ENCODE measurements around the gene ZNF75A. TPM values are rescaled to one million over a fixed set of nuclear protein-coding genes. Genes with fewer than 3 reads are reported as not detected.

Gene ZNF75A
- polyA plus RNA-seq, 2 of the 4 experiments (the other 2 are of a cell fraction), result 16.6 to 27.3 TPM

- CTCF ChIA-PET, result no interaction called here
- DNase-seq (ENCODE audit: low read depth in 1 of 2, low spot score in 1 of 2), result no peak
- FAIRE-seq, result no peak
- Histone ChIP-seq H3K9me3 (peaks cover 17% of the 10 kb centered on the region; the same call in 2 of the 3 replicates), H3K4me2 (no peak overlapping the region), H3K4me3 (no peak overlapping the region), H3K4me1 (no peaks in the 10 kb centered on the region), H3K27ac (no peak overlapping the region)
- no peak for TF ChIP-seq TFCP2L1 (CRISPR knock-in tag; IDR thresholded peaks at IDR 0.05)
- POLR2A ChIA-PET, result no interaction called here
- 14% methylated on average over 10 of the region's 10 CpGs for WGBS (ENCODE audit: missing lambda C conversion rate)
- no peak for ATAC-seq
Measured at GRCh38 chr16:3347586-3347985, 42.3 kb downstream of the ZNF75A start.

DNA sequence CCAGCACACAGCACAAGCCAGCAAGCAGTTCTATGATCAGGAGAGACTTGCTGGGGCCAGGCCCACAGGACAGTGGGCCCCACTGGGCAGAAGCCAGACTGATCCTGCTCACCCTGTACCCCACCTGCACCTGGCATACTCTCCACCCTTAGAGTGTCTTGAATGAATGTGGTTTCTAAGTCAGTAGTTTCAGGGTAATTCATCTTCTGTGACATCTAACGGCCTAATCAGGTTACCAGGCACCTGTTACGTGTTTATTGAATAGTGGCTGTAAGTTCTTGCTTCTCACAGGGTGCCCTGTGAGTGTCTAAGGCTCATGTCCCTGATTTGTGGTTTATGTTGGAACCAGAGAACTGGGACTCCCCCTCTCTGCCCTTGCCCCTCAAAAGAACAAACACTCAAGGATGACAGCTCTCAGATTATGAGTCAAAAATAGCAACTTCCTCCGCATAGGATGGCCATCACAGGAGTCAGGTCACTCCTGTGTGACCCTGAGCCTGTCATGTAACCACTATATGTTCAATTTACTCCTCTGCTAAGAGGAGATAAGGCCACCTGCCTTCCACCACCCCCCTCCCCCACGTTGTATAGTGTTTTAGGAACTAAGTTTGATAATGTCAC is 43.4 kb downstream of the ZNF75A start:
- Histone ChIP-seq H3K4me2 (no peak overlapping the region), H3K4me3 (no peak overlapping the region), H3K9me3 (peaks cover 9% of the 10 kb centered on the region; the same call in 1 of the 3 replicates), H3K4me1 (no peaks in the 10 kb centered on the region), H3K27ac (no peak overlapping the region)
- ChIA-PET POLR2A (no interaction called here), CTCF (no interaction called here)
- ATAC-seq (no peak; a peak in 1 of 6 replicates), FAIRE-seq (no peak), DNase-seq (ENCODE audit: low read depth in 1 of 2, low spot score in 1 of 2) (no peak)
- WGBS (ENCODE audit: missing lambda C conversion rate), result 38% methylated on average over 4 of the region's 4 CpGs
- TF ChIP-seq NR3C1 (IDR thresholded peaks at IDR 0.05), result no peak
- no peak for TF ChIP-seq MAZ (IDR thresholded peaks at IDR 0.05; ENCODE audit: borderline replicate concordance, low read depth, low read length)
- TF ChIP-seq NPAS2 (CRISPR knock-in tag; IDR thresholded peaks at IDR 0.05; ENCODE audit: borderline replicate concordance), result no peak
- TF ChIP-seq HES2 (IDR thresholded peaks at IDR 0.05), result no peak
- no peak for TF ChIP-seq JUN (IDR thresholded peaks at IDR 0.05)

DNA sequence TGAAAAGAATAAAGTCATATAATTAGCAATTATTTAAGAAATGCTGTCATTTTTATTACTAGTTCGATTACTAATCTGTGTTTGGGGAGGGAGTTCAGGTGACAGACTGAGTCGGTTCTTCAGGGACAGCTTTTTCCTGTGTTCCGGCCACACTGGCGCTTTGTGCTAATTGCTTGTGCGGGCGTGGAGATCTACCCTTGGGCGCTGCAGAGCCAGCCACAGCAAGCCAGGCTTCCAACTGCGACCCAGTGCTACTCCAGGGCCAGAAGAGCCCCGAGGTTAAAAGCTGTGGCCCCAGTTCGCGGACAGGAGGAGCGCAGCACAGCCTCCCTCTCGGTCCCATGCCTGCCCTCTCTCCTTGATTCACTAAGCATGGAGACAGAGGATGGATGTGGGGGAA is 43.9 kb downstream of the ZNF75A start:
- FAIRE-seq (no peak), ATAC-seq (no peak), DNase-seq (ENCODE audit: low read depth in 1 of 2, low spot score in 1 of 2) (no peak)
- Histone ChIP-seq H3K4me1 (no peaks in the 10 kb centered on the region), H3K9me3 (peaks cover 8% of the 10 kb centered on the region; the same call in 1 of the 3 replicates), H3K4me3 (no peak overlapping the region), H3K27ac (no peak overlapping the region), H3K4me2 (no peak overlapping the region)
- POLR2A ChIA-PET, result no interaction called here
- WGBS (ENCODE audit: missing lambda C conversion rate), result 55% methylated on average over 13 of the region's 13 CpGs
- CTCF ChIA-PET, result no interaction called here
- TF ChIP-seq RARB (CRISPR knock-in tag; IDR thresholded peaks at IDR 0.05) (no peak), MYC (IDR thresholded peaks at IDR 0.05; ENCODE audit: borderline replicate concordance, low read length) (no peak), EHMT2 (IDR thresholded peaks at IDR 0.05; ENCODE audit: low read depth) (no peak), BCL3 (IDR thresholded peaks at IDR 0.05) (no peak), REST (IDR thresholded peaks at IDR 0.05) (no peak), JUNB (IDR thresholded peaks at IDR 0.05) (no peak), NR3C1 (IDR thresholded peaks at IDR 0.05) (no peak), NFE2L2 (conservative IDR thresholded peaks at IDR 0.05; ENCODE audit: low read length) (no peak), MAZ (IDR thresholded peaks at IDR 0.05; ENCODE audit: borderline replicate concordance, low read depth, low read length) (no peak), MAX (IDR thresholded peaks at IDR 0.05) (no peak), BHLHE40 (IDR thresholded peaks at IDR 0.05; ENCODE audit: low read depth, low read length) (no peak), GATA3 (IDR thresholded peaks at IDR 0.05; ENCODE audit: borderline replicate concordance) (no peak)
- TF ChIP-seq, protein P1, sequence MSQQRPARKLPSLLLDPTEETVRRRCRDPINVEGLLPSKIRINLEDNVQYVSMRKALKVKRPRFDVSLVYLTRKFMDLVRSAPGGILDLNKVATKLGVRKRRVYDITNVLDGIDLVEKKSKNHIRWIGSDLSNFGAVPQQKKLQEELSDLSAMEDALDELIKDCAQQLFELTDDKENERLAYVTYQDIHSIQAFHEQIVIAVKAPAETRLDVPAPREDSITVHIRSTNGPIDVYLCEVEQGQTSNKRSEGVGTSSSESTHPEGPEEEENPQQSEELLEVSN (IDR thresholded peaks at IDR 0.05; ENCODE audit: borderline replicate concordance, low read depth), result no peak

Data from A549 (cell line).